IPS-NIHi7 (cell line): ENCODE data around the gene NIPA2.

ENCODE experiments used
- DNase-seq: peaks from one replicate; pipeline ENCODE4 v3.0.0; 2012; ENCODE audit warnings: mixed read lengths; ENCODE audit errors: extremely low spot score

NIPA2 gene

GRCh38 chr15:22839046-22839695, 705 bp downstream of the NIPA2 start:
- DNase-seq, result no peak

- DNase-seq, result no peak
Measured at GRCh38 chr15:22844421-22845288, 6.2 kb downstream of the NIPA2 start.

GRCh38 chr15:22845289-22845900, 6.9 kb downstream of the NIPA2 start:
- peak; percentile 63 for DNase-seq

- no peak for DNase-seq
Measured at GRCh38 chr15:22846073-22846472, 7.6 kb downstream of the NIPA2 start.

GRCh38 chr15:22850055-22850454, 11.6 kb downstream of the NIPA2 start:
- no peak for DNase-seq

- DNase-seq, result no peak
Measured at GRCh38 chr15:22851513-22851912, 13.0 kb downstream of the NIPA2 start.

GRCh38 chr15:22855791-22856190, 17.3 kb downstream of the NIPA2 start:
- no peak for DNase-seq

GRCh38 chr15:22856659-22857058, 18.2 kb downstream of the NIPA2 start:
- no peak for DNase-seq

- DNase-seq, result no peak
Measured at GRCh38 chr15:22861161-22861560, 22.7 kb downstream of the NIPA2 start.

GRCh38 chr15:22863356-22863755, 24.9 kb downstream of the NIPA2 start:
- DNase-seq, result no peak

- DNase-seq, result no peak
Measured at GRCh38 chr15:22866079-22866478, 27.6 kb downstream of the NIPA2 start.

GRCh38 chr15:22867886-22868285, 29.4 kb downstream of the NIPA2 start:
- no peak for DNase-seq

GRCh38 chr15:22868495-22868894, 30.0 kb downstream of the NIPA2 start:
- DNase-seq, result no peak

- DNase-seq, result no peak
Measured at GRCh38 chr15:22868928-22869327, 30.5 kb downstream of the NIPA2 start.

- DNase-seq, result no peak
Measured at GRCh38 chr15:22869856-22870255, 31.4 kb downstream of the NIPA2 start.

- no peak for DNase-seq
Measured at GRCh38 chr15:22870865-22871264, 32.4 kb downstream of the NIPA2 start.

- DNase-seq, result no peak
Measured at GRCh38 chr15:22871481-22872086, 33.1 kb downstream of the NIPA2 start.

GRCh38 chr15:22872936-22873701, 34.7 kb downstream of the NIPA2 start:
- DNase-seq, result peak; percentile 66

- no peak for DNase-seq
Measured at GRCh38 chr15:22873841-22874240, 35.4 kb downstream of the NIPA2 start.

- DNase-seq, result no peak
Measured at GRCh38 chr15:22874256-22874655, 35.8 kb downstream of the NIPA2 start.

GRCh38 chr15:22874966-22875365, 36.5 kb downstream of the NIPA2 start:
- DNase-seq, result no peak

GRCh38 chr15:22877117-22877516, 38.7 kb downstream of the NIPA2 start:
- DNase-seq, result no peak
